Gastrocnemius medialis (tissue), 4 donors: ENCODE data around the gene ARID1B.

Source experiments
- CTCF ChIP-seq, 5 experiments: fragments of 450-650 bp in 3 of 5; fragments of 200-600 bp in 2 of 5; sonication (generic) in 2 of 5; IDR thresholded peaks in 4 of 5; conservative IDR thresholded peaks in 1 of 5; 1 replicate in 4 of 5; 2 replicates in 1 of 5; pipeline ENCODE4 v1.5.1; 2016 to 2019; ENCODE audit warnings: antibody characterized with exemption in 5 of 5, mild to moderate bottlenecking in 3 of 5, moderate library complexity in 3 of 5
- POLR2A ChIP-seq, 2 donors: fragments of 450-650 bp; IDR thresholded peaks; one replicate each; pipeline ENCODE4 v1.6.1; 2017; ENCODE audit warnings: antibody characterized with exemption in 2 of 2, mild to moderate bottlenecking in 2 of 2, moderate library complexity in 2 of 2

- no peak for TF ChIP-seq CTCF (IDR thresholded peaks at IDR 0.05 in 4 of 5, conservative IDR thresholded peaks at IDR 0.05 in 1 of 5)
- TF ChIP-seq POLR2A (IDR thresholded peaks at IDR 0.05): no peak
Measured at GRCh38 chr6:157169226-157169625, 392.0 kb downstream of the ARID1B start.
